ELR (cell line): ENCODE measurements around the gene B4GALT1.
A peak's percentile ranks its signal among the peaks of the same experiment; 100 is the strongest.
"Not testable (repeated sequence)": the region's sequence is repeated elsewhere in the genome, so short reads cannot be mapped to it uniquely, and the experiment has no call there.

ENCODE experiments used
- DNase-seq: peaks from one replicate; pipeline ENCODE4 v3.0.0-alpha.2; 2015; ENCODE audit warnings: low read depth

B4GALT1 gene

DNA sequence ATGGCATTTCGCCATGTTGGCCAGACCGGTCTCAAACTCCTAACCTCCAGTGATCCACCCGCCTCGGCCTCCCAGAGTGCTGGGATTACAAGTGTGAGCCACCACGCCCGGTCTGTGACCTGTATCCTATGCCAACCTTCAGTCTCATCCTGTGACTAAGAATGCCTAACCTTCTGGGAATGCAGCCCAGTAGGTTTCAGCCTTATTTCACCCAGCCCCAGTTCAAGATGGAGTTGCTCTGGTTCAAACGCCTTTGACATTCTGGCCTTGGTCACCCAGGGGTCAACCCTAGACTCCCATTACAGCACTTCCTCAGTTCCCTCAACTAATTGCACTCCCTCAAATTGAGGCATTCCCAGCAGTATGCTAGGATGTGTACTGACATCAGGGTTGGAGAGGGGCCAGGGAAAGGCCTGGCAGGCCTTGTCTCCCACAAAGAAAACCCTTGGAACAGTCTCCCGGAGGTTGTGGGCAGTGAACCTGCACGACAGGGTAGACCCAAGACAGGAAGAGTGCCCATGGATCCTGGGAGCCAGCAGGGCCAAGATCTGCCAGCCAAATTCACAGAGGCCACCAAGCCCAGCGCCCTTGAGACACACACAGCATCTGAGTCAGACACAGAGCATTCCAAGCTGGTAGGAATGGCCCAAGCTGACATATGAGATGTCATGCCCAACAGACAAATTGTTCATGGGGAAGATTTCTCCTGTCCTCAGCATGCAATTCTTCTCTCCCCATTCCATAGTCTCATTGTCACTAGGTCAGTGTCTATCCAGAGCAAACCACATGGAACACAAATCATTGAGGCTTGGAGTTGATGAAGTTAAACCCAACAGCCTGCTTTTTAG, 65.8 kb downstream of the B4GALT1 start:
- DNase-seq, result peak; percentile 68

DNA sequence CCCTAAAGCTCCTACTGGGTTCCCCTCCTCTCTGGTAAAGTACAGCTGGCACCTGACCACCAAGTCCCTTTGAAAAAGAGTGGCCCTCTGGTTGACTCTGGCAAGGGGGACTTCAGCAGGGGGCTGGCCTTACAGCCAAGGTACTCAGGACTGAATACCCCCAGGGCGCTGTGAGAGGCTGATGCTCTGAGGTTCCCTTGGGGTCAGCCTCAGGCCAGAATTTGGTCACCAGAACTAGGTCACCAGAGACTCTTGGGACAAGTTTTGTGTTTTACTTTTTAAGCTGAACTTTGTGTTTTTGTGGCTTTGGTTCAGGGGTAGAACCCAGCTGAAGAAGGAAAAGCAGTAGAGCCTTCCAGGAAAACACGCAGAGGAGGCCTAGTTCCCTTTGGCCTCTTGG, 67.4 kb downstream of the B4GALT1 start:
- DNase-seq, result no peak

DNA sequence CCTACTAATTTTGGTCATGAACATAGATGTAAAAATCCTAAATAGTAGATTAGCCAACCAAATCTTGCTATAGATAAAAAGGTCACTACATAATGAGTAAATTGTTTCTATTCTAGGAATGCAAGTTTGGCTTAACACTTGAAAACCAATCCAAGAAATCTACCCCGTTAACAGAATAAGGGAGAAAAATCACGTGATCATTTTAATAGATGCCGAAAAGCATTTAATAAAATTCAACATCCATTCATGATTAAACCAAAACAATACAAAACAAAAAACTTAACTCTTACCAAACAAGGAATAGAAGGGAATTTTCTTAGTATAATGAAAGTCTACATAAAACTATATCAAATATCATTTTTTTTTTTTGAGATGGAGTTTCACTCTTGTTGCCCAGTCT, 69.9 kb downstream of the B4GALT1 start:
- DNase-seq, result no peak

DNA sequence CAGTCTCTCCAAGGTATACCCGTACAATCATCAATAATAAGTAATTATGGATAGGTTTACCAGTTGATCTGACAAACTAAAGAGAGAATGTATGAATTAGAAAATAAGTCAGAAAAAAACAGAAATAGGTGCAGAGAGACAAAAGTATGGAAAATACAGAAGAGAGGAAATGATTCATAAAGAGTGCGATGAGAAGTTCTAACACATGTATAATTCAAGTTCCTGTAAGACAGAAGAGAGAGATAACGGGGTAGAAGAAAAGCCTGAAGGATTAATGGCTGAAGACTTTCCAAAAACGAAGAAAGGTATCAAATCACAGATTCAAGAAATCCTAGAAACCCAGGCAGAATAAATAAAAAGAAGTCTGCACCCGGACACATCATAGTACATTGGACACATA, 74.5 kb downstream of the B4GALT1 start:
- DNase-seq, result peak; percentile 43

DNA sequence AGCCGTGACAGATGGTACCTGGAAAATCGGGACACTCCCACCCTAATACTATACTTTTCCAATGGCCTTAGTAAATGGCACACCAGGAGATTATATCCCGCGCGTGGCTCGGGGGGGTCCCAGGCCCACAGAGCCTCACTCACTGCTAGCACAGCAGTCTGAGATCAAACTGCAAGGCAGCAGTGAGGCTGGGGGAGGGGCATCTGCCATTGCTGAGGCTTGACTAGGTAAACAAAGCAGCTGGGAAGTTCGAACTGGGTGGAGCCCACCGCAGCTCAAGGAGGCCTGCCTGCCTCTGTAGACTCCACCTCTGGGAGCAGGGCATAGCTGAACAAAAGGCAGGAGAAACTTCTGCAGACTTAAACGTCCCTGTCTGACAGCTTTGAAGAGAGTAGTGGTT, 81.5 kb downstream of the B4GALT1 start:
- DNase-seq, result not testable (repeated sequence)

DNA sequence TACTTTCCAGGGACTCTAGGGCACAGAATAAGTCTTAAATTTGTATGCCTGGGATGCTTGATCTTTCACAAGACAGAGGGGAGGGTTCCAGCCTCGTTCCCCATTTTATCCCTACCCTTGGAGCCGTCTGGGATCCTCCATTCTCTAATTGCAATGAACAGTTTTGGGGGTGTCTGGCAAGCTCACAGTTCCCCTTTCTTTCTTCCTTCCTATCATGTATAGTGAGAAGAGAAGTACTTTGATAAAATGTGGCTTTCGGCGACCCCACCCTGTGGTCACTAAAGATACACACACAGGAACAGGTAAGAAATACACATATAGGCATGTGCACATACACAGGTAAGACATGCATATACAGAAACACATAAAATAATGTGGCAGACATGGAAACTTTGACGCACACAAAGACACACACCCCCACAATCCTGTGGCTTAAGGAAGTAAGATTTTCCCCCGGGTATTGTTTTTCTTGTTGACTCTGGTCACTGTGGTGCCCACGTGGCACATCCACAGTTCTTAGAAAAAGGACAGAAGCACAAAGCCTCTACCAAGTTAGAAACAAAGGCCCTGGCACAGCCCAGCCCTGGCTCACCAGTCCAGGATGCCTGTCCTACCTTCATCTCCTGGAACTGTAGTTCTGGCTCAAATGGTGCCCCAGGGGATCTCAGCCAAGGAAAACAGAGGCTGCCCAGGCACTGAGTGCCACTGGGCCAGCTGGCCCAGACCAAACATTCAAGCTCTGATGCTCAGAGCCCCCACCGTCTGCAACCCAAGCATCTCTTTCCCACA, 84.4 kb downstream of the B4GALT1 start:
- DNase-seq, result no peak

DNA sequence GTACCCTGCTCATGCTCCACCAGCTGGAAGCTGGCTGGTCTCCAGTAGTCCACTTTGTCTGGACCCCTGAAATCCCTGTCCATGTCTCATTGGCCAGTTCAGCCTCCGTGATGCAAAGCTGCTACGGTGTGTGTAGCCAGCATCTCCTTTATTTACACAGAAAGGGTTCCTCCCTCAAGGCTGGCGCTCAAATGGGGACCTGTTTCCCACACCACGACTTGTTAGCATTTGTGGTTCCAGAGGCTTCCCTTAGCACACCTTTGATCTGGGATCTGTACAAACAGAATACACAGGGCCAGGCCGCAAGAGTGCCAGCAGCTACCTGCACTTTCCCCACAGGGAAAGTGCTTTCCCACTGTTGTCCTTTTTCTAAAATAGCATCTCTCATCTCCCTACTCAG, 85.0 kb downstream of the B4GALT1 start:
- DNase-seq, result no peak

DNA sequence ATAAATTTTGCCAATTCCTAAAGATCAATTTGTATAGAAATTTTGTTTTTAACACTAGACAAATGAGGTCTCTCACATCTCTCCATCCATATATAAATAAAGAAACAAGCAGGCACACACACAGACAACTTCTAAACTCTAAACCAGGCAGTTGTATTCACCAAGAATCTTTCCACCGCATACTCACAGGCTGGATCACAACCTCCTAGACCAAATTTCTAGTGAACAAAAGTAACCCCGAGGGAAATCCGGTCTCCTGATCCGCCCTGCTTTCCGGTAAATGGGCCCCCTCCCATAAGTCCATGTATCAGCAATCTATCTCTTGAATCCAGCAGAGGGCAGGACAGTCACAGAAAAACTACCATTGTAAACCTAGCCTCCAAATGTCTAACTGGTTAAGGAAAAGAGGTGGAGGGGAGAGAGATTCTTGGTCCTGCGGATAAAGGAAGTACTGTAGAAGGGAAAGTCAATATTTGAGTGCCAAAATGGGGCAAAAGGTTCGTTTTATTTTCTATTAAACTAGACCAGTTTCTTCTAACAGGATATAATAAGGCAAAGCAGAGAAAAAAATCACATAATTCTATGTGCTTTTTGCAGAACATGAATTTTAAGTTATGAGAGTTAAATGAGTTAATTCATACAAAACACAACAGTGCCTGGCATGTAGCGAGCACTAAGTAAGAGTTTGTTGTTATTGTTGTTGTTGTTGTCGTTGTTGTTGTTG, 85.8 kb downstream of the B4GALT1 start:
- peak; percentile 88 for DNase-seq

DNA sequence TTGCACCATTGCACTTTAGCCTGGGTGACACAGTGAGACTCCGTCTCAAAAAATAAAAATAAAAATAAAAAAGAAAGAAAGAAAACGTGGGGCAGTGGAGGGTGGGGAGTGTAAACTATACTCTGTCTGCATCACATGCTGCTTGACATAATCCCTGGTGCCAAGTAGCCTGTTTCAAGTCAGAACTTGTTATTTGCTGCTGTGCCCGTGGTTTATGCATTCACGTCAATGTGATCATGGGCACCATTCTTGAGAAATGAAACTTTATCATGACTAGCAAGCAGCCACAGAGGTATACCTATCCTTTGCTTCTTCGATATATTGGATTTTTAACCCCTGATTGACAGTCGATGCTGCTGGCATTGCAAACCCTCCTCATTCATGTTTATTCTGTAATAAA, 86.6 kb downstream of the B4GALT1 start:
- DNase-seq, result no peak

DNA sequence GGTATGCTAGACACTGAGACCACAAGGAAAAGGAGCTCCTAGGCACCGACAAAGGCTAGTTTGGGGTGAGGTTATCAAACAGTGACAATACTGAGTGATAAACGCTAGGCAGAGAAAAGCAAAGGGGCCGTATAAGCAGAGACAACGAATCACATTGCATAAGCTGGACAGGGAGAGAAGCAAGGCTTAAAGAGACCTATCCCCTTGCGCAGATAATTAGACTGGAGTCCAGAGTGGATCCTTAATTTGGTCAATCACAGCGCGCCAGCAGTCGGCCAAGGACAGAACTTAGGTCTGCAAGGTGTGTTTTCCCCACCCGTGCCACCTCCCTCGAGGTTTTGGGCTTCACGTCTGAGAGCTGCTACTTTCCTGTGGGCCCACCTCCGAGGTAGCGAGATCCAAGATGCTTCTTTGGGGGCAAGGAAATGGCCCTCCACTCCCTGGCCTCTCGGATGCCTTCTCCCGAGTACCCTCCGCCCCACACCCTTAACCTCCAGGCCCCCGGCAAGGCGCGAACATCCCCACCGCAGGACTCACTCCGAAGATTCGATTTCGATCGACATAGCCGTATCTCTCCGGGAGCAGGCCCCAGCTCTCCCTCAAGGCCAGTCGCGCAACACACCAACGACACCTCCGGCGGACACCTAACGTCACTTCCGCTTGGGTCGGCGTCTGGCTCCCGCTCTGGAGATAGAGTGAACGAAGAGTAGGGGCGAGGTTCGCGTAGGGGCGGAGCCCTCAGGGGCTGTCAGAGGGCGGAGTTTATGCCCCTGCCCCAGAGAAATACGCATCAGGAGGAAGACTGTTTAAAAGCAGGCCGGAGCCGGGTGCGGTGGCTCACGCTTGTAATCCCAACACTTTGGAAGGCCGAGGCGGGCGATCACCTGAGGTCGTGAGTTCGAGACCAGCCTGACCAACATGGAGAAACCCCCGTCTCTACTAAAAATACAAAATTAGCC, 90.8 kb downstream of the B4GALT1 start, which contains the start of gene SMU1:
SMU1 (minus strand) TSS at position 629 of the 959 bp plus-strand sequence; CDS start at position 563, 66 bp downstream.
- DNase-seq, result peak; percentile 98

DNA sequence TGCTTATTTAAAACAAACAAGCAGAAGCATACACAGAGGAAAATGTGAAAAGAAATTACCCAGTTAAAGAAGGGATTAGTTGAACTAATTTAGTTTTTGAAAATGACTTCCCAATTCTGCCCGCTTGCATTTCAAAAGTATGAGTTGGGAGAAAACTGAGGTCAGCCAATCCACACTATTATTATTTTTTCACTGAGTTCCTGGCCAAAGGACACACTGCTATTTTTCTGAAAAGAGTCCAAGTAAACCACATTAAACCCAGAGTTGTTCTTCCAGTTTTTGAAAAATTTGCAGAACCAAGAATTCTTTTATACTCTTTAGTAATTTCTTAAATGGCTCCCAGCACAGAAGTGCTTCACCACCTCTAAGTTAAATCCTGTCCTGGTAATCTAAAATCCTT, 98.1 kb downstream of the B4GALT1 start:
- no peak for DNase-seq

DNA sequence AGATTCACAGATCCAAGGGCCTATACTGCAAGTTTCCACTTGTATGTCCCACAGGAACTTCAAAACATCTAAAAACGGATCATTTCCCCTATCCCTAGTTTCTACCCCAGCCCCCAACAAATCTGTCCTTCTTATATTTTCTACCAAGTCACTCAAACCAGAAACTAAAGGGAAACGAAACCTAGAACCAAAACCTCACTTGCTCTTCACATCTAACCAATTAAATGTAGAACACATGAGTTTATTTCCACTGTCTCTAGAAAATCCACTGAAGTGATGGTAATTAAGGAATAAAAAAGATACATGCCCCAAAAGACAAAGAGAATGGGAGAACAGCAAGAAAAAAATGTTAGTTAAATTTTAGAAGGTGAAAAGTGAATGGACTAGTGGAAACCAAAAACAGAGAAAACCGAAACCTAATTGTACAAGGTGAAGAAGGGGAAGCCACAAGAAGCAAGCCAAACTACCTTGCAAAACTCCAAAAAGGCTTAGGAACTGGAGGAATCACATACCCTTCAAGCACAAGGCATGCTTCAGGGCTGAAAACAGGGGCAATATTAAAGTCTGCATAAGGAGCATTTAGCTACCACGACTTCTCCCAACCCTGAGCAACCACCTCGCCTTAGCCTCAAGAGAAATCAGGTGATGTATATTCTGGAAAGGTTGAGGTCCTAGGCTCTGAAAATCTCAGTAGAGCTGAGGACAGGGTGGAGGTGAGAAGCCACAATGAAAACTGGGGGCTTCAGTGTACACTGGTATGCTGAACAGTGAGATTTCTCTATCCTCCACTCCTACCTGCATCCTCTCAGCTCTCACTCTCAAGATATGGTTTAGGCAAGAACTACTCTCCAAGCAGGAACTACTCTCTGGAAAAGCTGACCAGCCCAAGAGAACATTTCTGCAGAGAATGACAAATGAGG, 101.7 kb downstream of the B4GALT1 start:
- no peak for DNase-seq
